ENCODE measurements around the gene HOXD11.
A peak's percentile ranks its signal among the peaks of the same experiment; 100 is the strongest.

HOXD11 gene

DNA sequence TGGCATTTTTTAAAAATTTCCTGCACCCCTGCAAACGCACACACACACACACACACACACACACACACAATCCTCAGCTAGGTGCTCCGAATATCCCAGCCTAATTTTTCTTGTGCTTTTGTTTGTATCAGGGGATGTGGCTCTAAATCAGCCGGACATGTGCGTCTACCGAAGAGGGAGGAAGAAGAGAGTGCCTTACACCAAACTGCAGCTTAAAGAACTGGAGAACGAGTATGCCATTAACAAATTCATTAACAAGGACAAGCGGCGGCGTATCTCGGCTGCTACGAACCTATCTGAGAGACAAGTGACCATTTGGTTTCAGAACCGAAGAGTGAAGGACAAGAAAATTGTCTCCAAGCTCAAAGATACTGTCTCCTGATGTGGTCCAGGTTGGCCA, 12.7 kb upstream of the HOXD11 start:
- no peak for DNase-seq

GRCh38 chr2:176095421-176095820, 11.7 kb upstream of the HOXD11 start:
- no peak for DNase-seq

DNA sequence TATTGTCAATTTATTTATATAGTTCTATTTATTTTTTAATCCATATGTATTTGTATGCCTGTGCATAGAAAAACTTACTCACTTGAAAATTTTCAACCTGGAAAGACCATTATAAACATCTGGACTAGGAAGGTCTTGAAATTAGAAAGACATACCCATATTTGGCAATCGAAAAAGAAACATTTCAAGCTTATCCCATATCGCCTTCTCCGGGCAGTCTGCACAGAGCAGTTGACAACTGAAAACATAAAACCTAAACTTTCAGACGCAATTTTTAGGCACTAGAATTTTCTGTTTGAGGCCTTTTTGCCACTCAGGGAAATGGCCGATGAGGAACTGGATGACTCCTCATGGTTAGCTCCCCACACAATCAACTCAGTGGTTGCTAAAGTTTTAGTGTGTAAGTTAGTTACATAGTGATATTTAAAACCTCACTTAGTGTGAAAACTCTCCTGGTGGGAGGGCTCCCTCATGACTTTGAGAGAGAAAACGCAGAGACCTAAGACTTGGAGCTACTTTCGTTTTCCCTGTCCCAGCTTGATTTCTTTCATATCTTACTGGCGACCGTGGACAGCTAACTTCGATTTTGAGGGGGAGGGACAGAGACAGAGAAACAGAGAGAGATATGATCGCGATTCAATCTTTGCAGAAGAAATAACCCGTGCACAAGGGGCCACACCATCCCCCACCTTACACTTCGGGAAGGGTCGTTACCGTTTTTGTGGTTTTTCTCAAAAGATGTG, 10.7 kb upstream of the HOXD11 start:
- no peak for DNase-seq

DNA sequence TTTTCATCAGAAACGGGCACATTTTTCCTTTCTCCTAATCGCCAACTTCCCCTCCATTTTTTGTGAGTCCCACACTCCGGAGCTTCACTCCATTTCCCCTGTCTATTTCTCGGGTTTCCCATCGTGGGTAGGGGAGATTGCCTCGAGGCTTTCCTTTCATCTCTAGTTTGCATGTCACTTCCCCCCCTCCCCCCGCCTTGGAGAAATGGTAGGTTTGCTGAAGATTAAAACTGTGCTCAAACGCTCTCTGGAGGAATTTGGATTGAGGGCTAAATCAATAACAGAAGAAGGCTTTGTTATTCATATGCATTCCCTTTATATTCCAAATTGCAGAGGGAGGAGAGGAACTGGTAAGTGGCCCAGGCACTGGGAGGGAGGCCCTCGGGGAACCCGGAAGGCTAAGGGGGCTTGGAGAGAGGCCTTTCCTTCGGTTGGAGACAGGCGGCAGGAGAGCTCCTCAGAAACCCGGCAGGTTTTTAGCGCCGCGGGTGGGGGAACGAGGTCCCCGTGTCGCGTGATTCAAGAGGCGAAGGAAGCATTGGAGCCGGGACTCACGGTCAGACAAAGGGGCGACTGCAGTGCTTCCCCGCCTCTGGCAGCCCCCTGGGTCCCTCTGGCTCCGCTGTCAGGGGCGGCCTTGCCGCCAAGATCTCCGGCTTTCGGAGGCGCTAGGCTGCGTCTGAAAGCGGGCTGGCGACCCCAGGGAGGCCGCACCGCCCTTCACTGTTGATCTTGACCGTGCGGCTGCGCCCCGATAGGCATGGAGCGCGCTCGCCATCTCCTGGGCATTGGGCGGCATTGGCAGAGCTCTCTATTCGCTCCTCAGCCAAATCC, 9.9 kb upstream of the HOXD11 start:
- peak; percentile 74 for DNase-seq

DNA sequence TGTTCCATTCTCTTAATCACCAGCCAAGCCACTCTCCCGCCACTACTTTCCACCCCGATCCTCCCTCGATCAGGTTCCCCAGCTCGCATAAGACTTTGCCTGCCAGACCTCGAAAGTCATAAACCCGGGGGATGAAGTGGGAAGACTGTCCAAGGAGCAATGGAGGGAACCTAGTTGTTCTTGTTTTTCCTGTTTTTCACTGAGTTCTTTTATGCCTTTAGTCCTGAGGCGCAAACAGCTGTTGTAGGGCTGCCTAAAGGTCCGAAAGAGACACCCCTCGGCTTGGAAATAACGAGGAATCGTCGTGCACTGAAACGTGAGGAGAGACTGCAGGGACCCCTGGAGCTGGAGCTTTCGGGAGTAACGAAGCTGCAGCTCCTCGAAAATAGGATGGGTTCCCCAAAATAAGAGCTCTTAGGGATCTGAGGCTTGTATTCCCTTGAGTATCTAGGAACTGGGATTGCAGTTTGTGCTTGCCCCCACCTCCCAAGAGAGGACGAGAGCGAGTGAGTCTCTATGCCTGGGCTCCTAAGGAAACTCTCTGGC, 9.2 kb upstream of the HOXD11 start:
- no peak for DNase-seq

GRCh38 chr2:176098366-176099158, 8.5 kb upstream of the HOXD11 start:
- no peak for DNase-seq

GRCh38 chr2:176099159-176099727, 7.8 kb upstream of the HOXD11 start:
- no peak for DNase-seq

DNA sequence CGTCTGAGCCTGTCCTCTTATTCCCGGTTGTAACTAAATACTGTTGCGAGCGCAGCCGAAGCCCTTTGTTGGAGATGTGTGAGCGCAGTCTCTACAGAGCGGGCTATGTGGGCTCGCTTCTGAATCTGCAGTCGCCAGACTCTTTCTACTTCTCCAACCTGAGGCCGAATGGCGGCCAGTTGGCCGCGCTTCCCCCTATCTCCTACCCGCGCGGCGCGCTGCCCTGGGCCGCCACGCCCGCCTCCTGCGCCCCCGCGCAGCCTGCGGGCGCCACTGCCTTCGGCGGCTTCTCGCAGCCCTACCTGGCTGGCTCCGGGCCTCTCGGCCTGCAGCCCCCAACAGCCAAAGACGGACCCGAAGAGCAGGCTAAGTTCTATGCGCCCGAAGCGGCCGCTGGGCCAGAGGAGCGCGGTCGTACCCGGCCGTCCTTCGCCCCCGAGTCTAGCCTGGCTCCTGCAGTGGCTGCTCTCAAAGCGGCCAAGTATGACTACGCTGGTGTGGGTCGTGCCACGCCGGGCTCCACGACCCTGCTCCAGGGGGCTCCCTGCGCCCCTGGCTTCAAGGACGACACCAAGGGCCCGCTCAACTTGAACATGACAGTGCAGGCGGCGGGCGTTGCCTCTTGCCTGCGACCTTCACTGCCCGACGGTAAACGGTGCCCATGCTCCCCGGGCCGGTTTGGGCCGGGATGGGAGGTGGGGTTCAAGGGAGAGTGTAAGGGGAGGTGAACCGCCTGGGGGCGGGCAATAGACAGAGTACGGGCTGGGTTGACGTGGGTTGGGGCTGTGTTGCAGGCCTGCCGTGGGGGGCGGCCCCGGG, 7.1 kb upstream of the HOXD11 start, which contains the start of gene HOXD12:
TSS of gene HOXD12 (plus strand) at position 68 of the 819 bp plus-strand sequence. CDS start at position 75, 7 bp downstream.
- no peak for DNase-seq

DNA sequence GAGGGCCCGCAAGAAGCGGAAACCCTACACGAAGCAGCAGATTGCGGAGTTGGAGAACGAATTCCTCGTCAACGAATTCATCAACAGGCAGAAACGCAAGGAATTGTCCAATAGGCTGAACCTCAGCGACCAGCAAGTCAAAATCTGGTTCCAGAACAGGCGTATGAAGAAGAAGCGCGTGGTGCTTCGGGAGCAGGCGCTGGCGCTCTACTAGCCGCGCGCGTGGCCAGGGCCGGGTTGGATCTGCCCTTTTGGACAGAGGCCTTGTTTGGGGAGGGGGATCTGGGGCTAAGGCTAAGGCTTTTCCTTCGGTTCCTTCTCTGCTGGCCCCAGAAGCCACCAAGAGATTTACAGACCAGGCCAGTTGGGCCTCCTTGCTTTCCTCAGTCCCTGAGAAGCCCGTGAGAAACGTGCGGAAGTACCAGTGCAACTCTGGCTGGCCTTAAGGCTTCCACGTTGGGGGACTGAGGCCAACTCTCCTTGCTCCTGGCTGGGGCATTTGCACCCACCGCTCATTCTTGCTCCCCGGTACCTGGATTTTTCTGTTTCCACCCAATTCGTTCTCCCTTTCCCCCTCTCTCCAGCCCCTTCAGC, 6.4 kb upstream of the HOXD11 start:
- DNase-seq: no peak

GRCh38 chr2:176101216-176101830, 5.8 kb upstream of the HOXD11 start:
- DNase-seq: no peak

GRCh38 chr2:176101842-176102241, 5.2 kb upstream of the HOXD11 start:
- DNase-seq: no peak

GRCh38 chr2:176102309-176102866, 4.7 kb upstream of the HOXD11 start:
- no peak for DNase-seq

DNA sequence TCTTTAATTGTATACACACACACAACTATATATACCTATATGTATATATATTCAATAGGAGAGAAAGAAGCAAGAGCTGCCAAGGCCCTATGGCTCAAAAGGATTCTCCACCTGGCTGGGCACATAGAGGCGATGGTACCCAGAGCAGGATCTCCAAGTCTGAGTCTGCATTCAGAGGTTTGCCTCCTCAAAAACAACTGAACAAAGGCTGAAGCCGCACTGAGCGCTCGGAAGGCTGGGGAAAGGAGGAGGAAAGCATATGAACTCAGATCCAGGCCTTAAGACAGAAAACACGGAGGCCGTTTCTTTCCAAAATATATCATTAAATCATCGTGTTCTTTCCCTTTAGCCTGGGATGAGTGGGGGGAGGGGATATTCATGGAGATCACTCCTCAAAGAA, 3.9 kb upstream of the HOXD11 start:
- DNase-seq: no peak

DNA sequence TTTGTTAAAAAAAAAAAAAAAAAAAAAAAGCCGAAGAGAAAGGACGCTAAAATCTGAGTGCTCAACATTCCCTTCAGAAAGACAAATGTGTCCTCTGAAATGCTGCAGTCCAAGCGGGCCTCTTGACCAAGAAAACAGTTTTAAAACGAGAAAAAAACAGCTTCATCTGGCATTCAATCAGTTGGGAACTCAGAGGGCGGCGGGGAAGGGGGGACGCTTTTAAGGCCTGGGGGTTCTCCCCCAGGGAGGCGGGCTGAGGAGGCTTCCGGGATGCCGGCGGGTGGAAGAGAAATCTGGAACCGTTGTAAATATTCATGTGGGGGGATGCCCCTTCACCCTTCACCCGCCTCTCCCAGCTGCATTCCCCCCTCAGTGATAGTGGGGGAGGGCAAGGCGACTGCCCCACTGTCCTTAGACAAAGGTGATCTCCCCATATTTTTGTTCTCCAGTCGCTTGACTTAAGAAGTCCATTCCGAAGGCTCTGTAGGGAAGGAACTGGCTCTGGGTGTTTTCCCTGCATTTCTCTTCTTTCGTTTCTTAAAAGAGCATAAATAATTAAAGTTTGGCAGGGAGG, 3.3 kb upstream of the HOXD11 start:
- DNase-seq: no peak

DNA sequence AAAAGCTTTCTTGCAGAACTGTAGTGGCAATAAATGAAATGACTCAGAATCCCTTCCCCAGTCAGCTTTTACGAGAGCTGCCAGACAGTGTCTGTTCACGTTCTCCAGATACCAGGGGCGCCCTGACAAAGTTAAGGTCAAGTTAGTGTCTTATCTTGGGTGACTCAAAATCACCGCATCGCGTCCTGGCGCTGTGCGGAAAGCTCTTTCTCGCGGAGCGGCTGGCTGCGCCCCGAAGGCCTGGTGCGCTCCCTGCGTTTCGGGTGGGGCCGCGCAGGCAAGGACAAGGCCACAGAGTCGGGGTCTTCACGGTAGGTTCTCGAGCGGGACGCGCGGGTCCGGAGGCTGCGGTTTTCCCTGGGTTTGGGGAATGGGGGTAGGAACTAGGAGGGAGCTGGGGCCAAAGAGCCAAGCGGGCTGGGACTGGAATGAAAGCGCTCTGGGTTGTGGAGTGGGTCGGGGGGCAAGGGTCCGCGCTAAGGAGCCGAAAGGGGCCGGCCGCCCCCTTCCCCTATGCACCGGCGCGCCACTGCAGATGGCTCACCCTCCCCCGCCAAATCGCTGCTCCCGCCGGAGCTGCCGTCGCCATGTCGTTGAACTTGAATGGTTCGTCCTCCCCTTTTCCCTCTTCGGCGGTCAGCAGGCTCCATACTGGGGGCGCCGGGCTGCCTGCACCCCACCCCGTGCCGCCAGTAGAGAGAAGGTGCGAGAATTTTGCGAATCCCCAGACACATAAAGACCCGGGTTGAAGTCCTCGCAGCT, 2.6 kb upstream of the HOXD11 start:
- peak; percentile 44 for DNase-seq

GRCh38 chr2:176105078-176105729, 1.9 kb upstream of the HOXD11 start:
- no peak for DNase-seq

DNA sequence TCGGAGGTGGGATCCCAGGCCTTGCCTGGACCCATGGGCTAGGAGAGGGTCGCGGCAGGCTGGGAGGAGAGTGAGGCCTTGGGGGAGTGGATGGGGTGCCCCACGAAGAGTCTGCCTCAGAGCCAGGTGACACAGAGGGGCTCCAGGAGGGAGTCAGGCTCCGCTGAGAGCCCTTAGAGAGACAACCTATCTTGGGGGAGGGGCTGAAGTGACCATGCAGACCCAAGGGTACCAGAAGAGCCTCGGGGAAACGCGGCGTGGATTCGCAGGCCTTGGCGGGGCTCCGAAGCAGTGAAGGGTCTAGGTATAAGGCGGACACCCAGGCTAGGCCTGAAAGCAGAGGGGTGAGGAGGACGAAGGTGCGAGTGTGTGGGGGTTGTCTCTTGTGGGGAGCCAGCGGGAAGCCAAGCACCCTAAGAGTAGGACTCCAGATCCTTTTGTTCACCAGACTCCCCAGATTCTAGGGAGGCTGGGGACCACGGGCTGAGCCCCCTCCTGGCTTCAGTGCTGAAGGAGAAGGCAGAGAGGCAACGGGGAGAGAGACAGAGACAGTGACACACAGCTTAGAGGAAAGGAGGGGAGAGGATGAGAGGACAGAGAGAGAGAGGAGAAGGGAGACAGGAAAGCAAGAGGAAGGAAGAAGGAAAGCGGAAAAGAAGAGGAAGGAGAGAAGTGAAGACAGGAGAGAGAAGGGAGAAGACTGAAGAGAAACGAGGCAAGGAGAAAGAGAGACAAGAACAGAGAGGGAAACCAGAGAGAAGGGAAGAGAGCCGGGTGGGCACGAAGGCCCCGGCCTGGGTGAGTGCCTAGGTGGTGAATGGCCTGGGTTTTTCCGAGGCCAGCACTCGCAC, 1.1 kb upstream of the HOXD11 start:
- no peak for DNase-seq

DNA sequence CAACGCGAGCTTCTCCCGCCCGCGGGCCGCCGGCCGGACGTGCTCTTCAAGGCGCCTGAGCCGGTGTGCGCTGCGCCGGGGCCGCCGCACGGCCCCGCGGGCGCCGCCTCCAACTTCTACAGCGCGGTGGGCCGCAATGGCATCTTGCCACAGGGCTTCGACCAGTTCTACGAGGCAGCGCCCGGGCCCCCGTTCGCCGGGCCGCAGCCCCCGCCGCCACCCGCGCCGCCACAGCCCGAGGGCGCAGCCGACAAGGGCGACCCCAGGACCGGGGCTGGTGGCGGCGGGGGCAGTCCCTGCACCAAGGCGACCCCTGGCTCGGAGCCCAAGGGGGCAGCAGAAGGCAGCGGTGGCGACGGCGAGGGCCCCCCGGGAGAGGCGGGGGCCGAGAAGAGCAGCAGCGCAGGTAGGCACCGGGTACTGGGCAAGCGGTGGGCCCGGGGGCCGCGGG, 676 bp downstream of the HOXD11 start:
- no peak for DNase-seq
